Activated T-cell treated with anti-CD3 and anti-CD28 coated beads, Interleukin-2, amount 50 U/mL, for 48 hours (primary cell): Measurements from ENCODE around the gene PLEKHA5.
"Not testable (repeated sequence)": the region's sequence is repeated elsewhere in the genome, so short reads cannot be mapped to it uniquely, and the experiment has no call there.

Source experiments
- DNase-seq, 2 experiments: peaks; one replicate each; pipeline ENCODE4 v3.0.0-alpha.2; 2020

The PLEKHA5 gene

GRCh38 chr12:19285793-19286448 is 156.4 kb downstream of the PLEKHA5 start:
- no peak for DNase-seq

- DNase-seq = no peak
These were observed 157.8 kb downstream of the PLEKHA5 start for GRCh38 chr12:19287302-19287701.

- DNase-seq = no peak
These were observed 158.6 kb downstream of the PLEKHA5 start for GRCh38 chr12:19288161-19288560.

- DNase-seq = no peak
These were observed 159.2 kb downstream of the PLEKHA5 start for GRCh38 chr12:19288603-19289244.

GRCh38 chr12:19298836-19299605 is 169.5 kb downstream of the PLEKHA5 start:
- no peak for DNase-seq

GRCh38 chr12:19299765-19300164 is 170.2 kb downstream of the PLEKHA5 start:
- no peak for DNase-seq

- DNase-seq = no peak
These were observed 171.7 kb downstream of the PLEKHA5 start for GRCh38 chr12:19301223-19301622.

- no peak for DNase-seq
These were observed 172.2 kb downstream of the PLEKHA5 start for GRCh38 chr12:19301688-19302087.

- DNase-seq = no peak
These were observed 172.6 kb downstream of the PLEKHA5 start for GRCh38 chr12:19302100-19302640.

- DNase-seq = no peak
These were observed 174.0 kb downstream of the PLEKHA5 start for GRCh38 chr12:19303496-19303895.

- no peak for DNase-seq
These were observed 174.7 kb downstream of the PLEKHA5 start for GRCh38 chr12:19304149-19304750.

GRCh38 chr12:19305621-19306020 is 176.1 kb downstream of the PLEKHA5 start:
- DNase-seq = not testable (repeated sequence)

- no peak for DNase-seq
These were observed 176.8 kb downstream of the PLEKHA5 start for GRCh38 chr12:19306366-19306765.

- no peak for DNase-seq
These were observed 177.9 kb downstream of the PLEKHA5 start for GRCh38 chr12:19307451-19307850.

GRCh38 chr12:19311165-19311564 is 181.6 kb downstream of the PLEKHA5 start:
- DNase-seq = no peak

- DNase-seq = no peak
These were observed 183.1 kb downstream of the PLEKHA5 start for GRCh38 chr12:19312637-19313036.

GRCh38 chr12:19316425-19316824 is 186.9 kb downstream of the PLEKHA5 start:
- no peak for DNase-seq

- no peak for DNase-seq
These were observed 192.8 kb downstream of the PLEKHA5 start for GRCh38 chr12:19322376-19322775.

GRCh38 chr12:19323805-19324204 is 194.3 kb downstream of the PLEKHA5 start:
- DNase-seq = no peak

- DNase-seq = no peak
These were observed 196.6 kb downstream of the PLEKHA5 start for GRCh38 chr12:19326102-19326501.

GRCh38 chr12:19332196-19332595 is 202.7 kb downstream of the PLEKHA5 start:
- no peak for DNase-seq

GRCh38 chr12:19338405-19338804 is 208.9 kb downstream of the PLEKHA5 start:
- DNase-seq = no peak

- DNase-seq = not testable (repeated sequence)
These were observed 221.3 kb downstream of the PLEKHA5 start for GRCh38 chr12:19350850-19351249.
